Activated naive CD4-positive, alpha-beta T cell (primary cell): ENCODE measurements around the gene CCDC69.

Experiments
- DNase-seq, 4 experiments: peaks; one replicate each; lab custom pipeline; 2025; lab: John Stamatoyannopoulos, UW

Gene CCDC69

GRCh38 chr5:151142933-151143332, 81.0 kb downstream of the CCDC69 start:
- no peak for DNase-seq

- peak in 3 of 4 experiments; percentile 6 to 34 (median 23) for DNase-seq
These were observed 82.4 kb downstream of the CCDC69 start for GRCh38 chr5:151141535-151141934.

GRCh38 chr5:151140686-151141459, 83.0 kb downstream of the CCDC69 start:
- no peak for DNase-seq

- no peak for DNase-seq
These were observed 84.2 kb downstream of the CCDC69 start for GRCh38 chr5:151139646-151140045.

GRCh38 chr5:151139015-151139414, 84.9 kb downstream of the CCDC69 start:
- DNase-seq, result no peak

- DNase-seq, result no peak
These were observed 85.8 kb downstream of the CCDC69 start for GRCh38 chr5:151138114-151138513.

GRCh38 chr5:151137067-151137825, 86.6 kb downstream of the CCDC69 start:
- DNase-seq, result no peak

- DNase-seq, result no peak
These were observed 89.7 kb downstream of the CCDC69 start for GRCh38 chr5:151134228-151134627.

- no peak for DNase-seq
These were observed 90.9 kb downstream of the CCDC69 start for GRCh38 chr5:151132963-151133362.
